Fibroblast of lung (primary cell): Measurements from ENCODE around the gene RNF19B. TPM values are rescaled to one million over a fixed set of nuclear protein-coding genes. Genes with fewer than 3 reads are reported as not detected.
A peak's percentile ranks its signal among the peaks of the same experiment; 100 is the strongest.

Experiments used
- DNase-seq, 2 donors: peaks; one replicate each; pipeline versions ENCODE4 v3.0.0 to v3.0.0-alpha.2; 2010; ENCODE audit warnings: low read depth in 2 of 2
- H2AFZ ChIP-seq: 2 replicates; pipeline ENCODE4 v1.5.1; 2012; ENCODE audit warnings: low read length, control low read depth, inconsistent platforms
- H3K27ac ChIP-seq: 2 replicates; pipeline ENCODE4 v1.5.1; 2011; ENCODE audit warnings: low read length, control low read depth; ENCODE audit not compliant: insufficient read depth
- H3K27me3 ChIP-seq: 2 replicates; pipeline ENCODE4 v1.5.1; 2011; ENCODE audit warnings: mild to moderate bottlenecking, low read length; ENCODE audit not compliant: control insufficient read depth, insufficient read depth
- H3K36me3 ChIP-seq: 2 replicates; pipeline ENCODE4 v1.5.1; 2011; ENCODE audit warnings: low read length; ENCODE audit not compliant: control insufficient read depth, insufficient read depth
- H3K4me1 ChIP-seq: 2 replicates; pipeline ENCODE4 v1.5.1; 2011; ENCODE audit warnings: low read length; ENCODE audit not compliant: control insufficient read depth, insufficient read depth; ENCODE audit errors: extremely low read depth
- H3K4me2 ChIP-seq: 2 replicates; pipeline ENCODE4 v1.5.1; 2011; ENCODE audit warnings: low read length, control low read depth; ENCODE audit not compliant: insufficient read depth; ENCODE audit errors: extremely low read depth
- H3K4me3 ChIP-seq, 4 experiments: fragments of 200-600 bp in 1 of 4; sonication (generic) in 1 of 4; replicated peaks in 1 of 4; 2 replicates each; pipeline ENCODE4 v1.5.1; 2011 to 2016; ENCODE audit warnings: low read length in 4 of 4, low read depth in 3 of 4, mild to moderate bottlenecking in 3 of 4, control low read depth in 2 of 4, inconsistent platforms in 1 of 4, mixed read lengths in 1 of 4; ENCODE audit not compliant: insufficient read depth in 1 of 4; ENCODE audit errors: control extremely low read depth in 1 of 4
- H3K79me2 ChIP-seq: 2 replicates; pipeline ENCODE4 v1.5.1; 2012; ENCODE audit warnings: mild to moderate bottlenecking, low read length, inconsistent platforms; ENCODE audit not compliant: control insufficient read depth, insufficient read depth
- H3K9ac ChIP-seq: 2 replicates; pipeline ENCODE4 v1.5.1; 2011; ENCODE audit warnings: mild to moderate bottlenecking, low read length, control low read depth; ENCODE audit not compliant: insufficient read depth
- H3K9me3 ChIP-seq: 2 replicates; pipeline ENCODE4 v1.5.1; 2012; ENCODE audit warnings: low read depth, low read length; ENCODE audit not compliant: control insufficient read depth, insufficient read depth
- H4K20me1 ChIP-seq: 2 replicates; pipeline ENCODE4 v1.5.1; 2011; ENCODE audit warnings: low read length; ENCODE audit not compliant: control insufficient read depth, insufficient read depth; ENCODE audit errors: extremely low read depth
- EZH2 ChIP-seq: IDR thresholded peaks from 2 replicates; pipeline ENCODE4 v1.5.1; 2012; ENCODE audit warnings: low read length, control low read depth, mild to moderate bottlenecking; ENCODE audit errors: missing control alignments
- polyA plus RNA-seq, 2 donors: library from polyadenylated mRNA; depleted of rRNA in 1 of 2; stranded (reverse) in 1 of 2; unstranded in 1 of 2; fragments of >200 nt; gene quantifications; 2 replicates each; pipeline ENCODE4 v1.2.1, GENCODE V29; 2011 to 2012; ENCODE audit warnings: missing spikeins in 1 of 2
- total RNA-seq: library from RNA; depleted of rRNA; stranded (reverse); fragments of >200 nt; gene quantifications from 2 replicates; pipeline ENCODE4 v1.2.1, GENCODE V29; 2014
- TF ChIP-seq, protein P1 (sequence below), 2 donors: IDR thresholded peaks in 1 of 2; conservative IDR thresholded peaks in 1 of 2; 1 replicate in 1 of 2; 2 replicates in 1 of 2; pipeline ENCODE4 v1.5.1; 2011 to 2012; ENCODE audit warnings: low read length in 2 of 2, control low read depth in 1 of 2, inconsistent platforms in 1 of 2, low read depth in 1 of 2, mild to moderate bottlenecking in 1 of 2

The RNF19B gene
- total and polyA plus RNA-seq, 2 donors (not counting 1 experiment from before 2014, with no cell fraction given), result 10.1 to 15.4 TPM

DNA sequence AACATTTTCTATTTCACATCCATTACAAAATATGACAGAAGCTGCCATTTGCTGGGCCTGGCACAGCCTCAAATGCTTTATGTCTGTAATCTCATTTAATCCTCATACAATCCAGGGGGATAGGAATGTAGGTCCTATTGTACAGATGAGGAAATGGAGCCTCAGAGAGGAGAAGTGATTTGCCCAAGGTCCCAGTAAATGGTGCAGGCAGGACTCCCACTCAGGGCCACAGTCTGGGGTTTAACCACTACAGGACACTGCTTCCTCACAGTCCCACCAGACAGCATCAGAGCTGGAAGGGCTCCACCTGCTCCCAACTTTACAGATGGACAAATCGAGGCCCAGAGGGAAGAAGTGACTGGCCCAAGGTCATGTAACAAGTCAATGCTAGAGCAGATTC lies 20.6 kb upstream of the RNF19B start:
- Histone ChIP-seq H3K27ac (no peak overlapping the region), H3K9me3 (no peaks in the 10 kb centered on the region), H4K20me1 (no peaks in the 10 kb centered on the region), H3K79me2 (no peaks in the 10 kb centered on the region), H3K4me1 (peaks cover 19% of the 10 kb centered on the region), H3K36me3 (no peaks in the 10 kb centered on the region), H3K4me2 (no peak overlapping the region), H3K4me3 (no peak overlapping the region), H2AFZ (no peak overlapping the region), H3K27me3 (no peaks in the 10 kb centered on the region), H3K9ac (no peak overlapping the region)
- no peak for TF ChIP-seq EZH2
- TF ChIP-seq, protein P1, sequence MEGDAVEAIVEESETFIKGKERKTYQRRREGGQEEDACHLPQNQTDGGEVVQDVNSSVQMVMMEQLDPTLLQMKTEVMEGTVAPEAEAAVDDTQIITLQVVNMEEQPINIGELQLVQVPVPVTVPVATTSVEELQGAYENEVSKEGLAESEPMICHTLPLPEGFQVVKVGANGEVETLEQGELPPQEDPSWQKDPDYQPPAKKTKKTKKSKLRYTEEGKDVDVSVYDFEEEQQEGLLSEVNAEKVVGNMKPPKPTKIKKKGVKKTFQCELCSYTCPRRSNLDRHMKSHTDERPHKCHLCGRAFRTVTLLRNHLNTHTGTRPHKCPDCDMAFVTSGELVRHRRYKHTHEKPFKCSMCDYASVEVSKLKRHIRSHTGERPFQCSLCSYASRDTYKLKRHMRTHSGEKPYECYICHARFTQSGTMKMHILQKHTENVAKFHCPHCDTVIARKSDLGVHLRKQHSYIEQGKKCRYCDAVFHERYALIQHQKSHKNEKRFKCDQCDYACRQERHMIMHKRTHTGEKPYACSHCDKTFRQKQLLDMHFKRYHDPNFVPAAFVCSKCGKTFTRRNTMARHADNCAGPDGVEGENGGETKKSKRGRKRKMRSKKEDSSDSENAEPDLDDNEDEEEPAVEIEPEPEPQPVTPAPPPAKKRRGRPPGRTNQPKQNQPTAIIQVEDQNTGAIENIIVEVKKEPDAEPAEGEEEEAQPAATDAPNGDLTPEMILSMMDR (conservative IDR thresholded peaks at IDR 0.05 in 1 of 2, IDR thresholded peaks at IDR 0.05 in 1 of 2; ENCODE audit: low read depth in 1 of 2, low read length in 2 of 2), result no peak
- DNase-seq, result no peak

DNA sequence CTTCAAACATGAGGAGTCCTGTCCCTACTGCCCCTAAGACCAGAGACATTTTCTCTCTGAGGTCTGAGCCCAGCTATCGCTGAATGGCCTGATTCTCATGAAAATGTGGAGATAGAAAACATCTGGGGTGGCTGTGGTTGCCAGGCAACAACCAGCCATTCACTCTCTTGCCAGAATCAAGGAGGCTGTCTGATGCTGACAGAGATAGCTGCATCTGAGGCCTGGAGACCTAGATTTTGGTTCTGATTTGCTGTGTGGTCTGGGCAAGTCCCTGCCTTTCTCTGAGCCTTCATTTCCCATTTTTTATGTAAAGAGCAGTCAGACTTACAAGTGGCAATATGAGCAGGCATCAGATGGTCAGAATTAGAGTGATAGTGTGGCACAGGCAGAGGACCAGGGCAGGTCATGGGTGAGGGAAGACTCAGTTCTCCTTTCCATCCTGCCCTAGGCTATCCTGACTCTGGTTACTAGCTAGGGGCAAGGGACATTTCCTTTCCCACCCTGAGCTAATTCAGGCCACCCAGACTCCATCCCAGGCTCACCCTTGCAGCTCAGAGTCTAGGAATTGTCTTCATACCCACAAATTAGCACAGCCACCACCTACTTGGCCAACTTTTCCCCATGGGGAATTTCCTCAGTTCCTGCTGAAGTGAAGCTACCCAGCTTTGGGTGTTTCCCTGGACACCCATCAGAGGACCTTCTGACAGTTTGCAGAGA lies 20.0 kb upstream of the RNF19B start:
- H2AFZ ChIP-seq, result no peak overlapping the region
- no peak overlapping the region for H3K4me3 ChIP-seq
- H3K9me3 ChIP-seq, result no peaks in the 10 kb centered on the region
- H3K4me2 ChIP-seq, result peak overlapping the region; percentile 56
- H3K36me3 ChIP-seq, result no peaks in the 10 kb centered on the region
- peak; percentile 41 to 73 for DNase-seq
- TF ChIP-seq, protein P1 (conservative IDR thresholded peaks at IDR 0.05 in 1 of 2, IDR thresholded peaks at IDR 0.05 in 1 of 2; ENCODE audit: low read depth in 1 of 2, low read length in 2 of 2), result no peak
- no peak for TF ChIP-seq EZH2
- peak overlapping the region; percentile 68 for H3K27ac ChIP-seq
- no peaks in the 10 kb centered on the region for H4K20me1 ChIP-seq
- H3K9ac ChIP-seq, result no peak overlapping the region
- H3K4me1 ChIP-seq, result peaks cover 15% of the 10 kb centered on the region
- H3K27me3 ChIP-seq, result no peaks in the 10 kb centered on the region
- no peaks in the 10 kb centered on the region for H3K79me2 ChIP-seq

DNA sequence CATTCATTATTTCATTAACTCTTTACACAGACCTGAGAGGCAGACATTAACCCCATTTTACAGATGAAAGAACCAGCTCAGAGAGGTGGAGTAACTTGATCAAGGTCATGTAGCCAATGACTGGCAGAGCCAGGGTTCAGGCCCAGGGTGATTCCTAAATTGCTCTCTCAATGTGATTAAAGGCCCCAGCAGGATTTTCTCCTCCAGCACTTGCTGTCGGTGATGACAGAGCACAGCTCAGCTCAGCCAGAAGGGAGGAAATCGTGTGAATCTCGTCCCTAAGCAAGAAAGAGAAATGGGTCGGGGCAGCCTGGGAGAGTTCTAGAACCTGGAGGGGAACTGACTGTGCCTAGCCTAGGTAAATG lies 19.5 kb upstream of the RNF19B start:
- Histone ChIP-seq H3K36me3 (no peaks in the 10 kb centered on the region), H4K20me1 (no peaks in the 10 kb centered on the region), H3K27ac (peak overlapping the region; percentile 68), H2AFZ (no peak overlapping the region), H3K4me1 (peaks cover 13% of the 10 kb centered on the region), H3K9me3 (no peaks in the 10 kb centered on the region), H3K4me2 (peak overlapping the region; percentile 56), H3K4me3 (no peak overlapping the region), H3K9ac (no peak overlapping the region), H3K27me3 (no peaks in the 10 kb centered on the region), H3K79me2 (no peaks in the 10 kb centered on the region)
- TF ChIP-seq EZH2, result no peak
- TF ChIP-seq, protein P1 (conservative IDR thresholded peaks at IDR 0.05 in 1 of 2, IDR thresholded peaks at IDR 0.05 in 1 of 2; ENCODE audit: low read depth in 1 of 2, low read length in 2 of 2), result no peak
- DNase-seq, result peak in 1 of 2 donors; percentile 52
